GM18909 (cell line): ENCODE measurements around the gene LRRN4.
"Not testable (repeated sequence)": the region's sequence is repeated elsewhere in the genome, so short reads cannot be mapped to it uniquely, and the experiment has no call there.

Experiments used
- ATAC-seq: cut with Tn5 transposase; IDR thresholded peaks from one replicate; pipeline ENCODE4 v1.9.1; 2021; ENCODE audit warnings: mild to moderate bottlenecking; ENCODE audit not compliant: unreplicated experiment, poor library complexity

Gene LRRN4

GRCh38 chr20:6061544-6061943, 7.7 kb upstream of the LRRN4 start:
- ATAC-seq = no peak

- no peak for ATAC-seq
Observed at GRCh38 chr20:6060213-6060612, 6.4 kb upstream of the LRRN4 start.

GRCh38 chr20:6058684-6059295, 4.9 kb upstream of the LRRN4 start:
- no peak for ATAC-seq

GRCh38 chr20:6057691-6058090, 3.8 kb upstream of the LRRN4 start:
- ATAC-seq = no peak

GRCh38 chr20:6057139-6057538, 3.3 kb upstream of the LRRN4 start:
- no peak for ATAC-seq

GRCh38 chr20:6055981-6056569, 2.2 kb upstream of the LRRN4 start:
- no peak for ATAC-seq

- no peak for ATAC-seq
Observed at GRCh38 chr20:6055161-6055783, 1.4 kb upstream of the LRRN4 start.

- not testable (repeated sequence) for ATAC-seq
Observed at GRCh38 chr20:6054689-6055051, 810 bp upstream of the LRRN4 start.

GRCh38 chr20:6053064-6053775, 640 bp downstream of the LRRN4 start:
- no peak for ATAC-seq

GRCh38 chr20:6051505-6051904, 2.4 kb downstream of the LRRN4 start:
- no peak for ATAC-seq

GRCh38 chr20:6048391-6048790, 5.5 kb downstream of the LRRN4 start:
- no peak for ATAC-seq

GRCh38 chr20:6046432-6046831, 7.4 kb downstream of the LRRN4 start:
- no peak for ATAC-seq

- ATAC-seq = no peak
Observed at GRCh38 chr20:6045566-6045965, 8.3 kb downstream of the LRRN4 start.

GRCh38 chr20:6044115-6044514, 9.7 kb downstream of the LRRN4 start:
- ATAC-seq = no peak

- ATAC-seq = no peak
Observed at GRCh38 chr20:6041808-6042265, 12.0 kb downstream of the LRRN4 start.

- ATAC-seq = no peak
Observed at GRCh38 chr20:6040958-6041807, 12.7 kb downstream of the LRRN4 start.

- no peak for ATAC-seq
Observed at GRCh38 chr20:6040540-6040939, 13.3 kb downstream of the LRRN4 start.

- no peak for ATAC-seq
Observed at GRCh38 chr20:6039766-6040165, 14.1 kb downstream of the LRRN4 start.

- ATAC-seq = no peak
Observed at GRCh38 chr20:6038256-6038655, 15.6 kb downstream of the LRRN4 start.

GRCh38 chr20:6037082-6037481, 16.8 kb downstream of the LRRN4 start:
- ATAC-seq = no peak
